ENCODE data around the gene ULBP3. TPM values are rescaled to one million over a fixed set of nuclear protein-coding genes. Genes with fewer than 3 reads are reported as not detected.
"Not testable (repeated sequence)": the region's sequence is repeated elsewhere in the genome, so short reads cannot be mapped to it uniquely, and the experiment has no call there.

The ULBP3 gene
- total RNA-seq, 1 donor from 2014 or later = 3.3 TPM

DNA sequence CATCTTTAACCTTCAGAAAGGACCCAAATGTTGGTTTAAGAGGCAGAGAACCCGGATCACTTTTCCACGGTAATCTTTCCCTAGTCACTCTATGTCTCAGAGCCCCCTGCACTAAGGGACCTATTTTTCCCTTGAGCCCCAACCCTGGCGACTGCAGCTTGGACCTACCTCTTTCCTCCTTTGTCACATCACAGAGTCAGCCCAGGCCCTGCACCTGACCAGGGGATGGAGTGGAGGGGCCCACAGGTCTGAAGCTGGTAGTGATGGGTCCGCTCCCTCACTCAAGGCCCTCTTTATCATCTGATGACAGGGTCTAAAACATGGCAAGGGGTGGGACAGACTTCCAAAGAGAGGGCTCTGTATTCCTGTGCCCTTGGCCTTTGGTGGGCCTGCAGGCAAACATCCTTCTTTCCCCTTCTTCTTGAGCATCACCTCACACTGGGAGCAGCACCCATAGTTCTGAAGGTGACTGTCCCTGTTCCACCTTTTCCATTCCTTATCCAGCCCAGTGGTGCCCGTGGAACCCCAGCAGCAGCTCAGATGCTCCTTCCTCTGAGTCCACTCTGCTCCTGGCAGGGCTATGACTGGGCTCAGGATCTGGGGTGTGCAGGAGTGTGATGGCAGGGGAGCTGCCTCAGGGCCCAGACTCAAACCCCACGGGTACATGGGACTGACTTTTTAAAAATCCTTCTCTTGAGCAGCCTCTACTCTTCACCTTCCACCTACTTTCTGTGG, 49.9 kb downstream of the ULBP3 start:
- Mint-ChIP-seq H3K27me3 (ENCODE audit: unreplicated experiment) (peaks cover 56% of the 10 kb centered on the region), H3K36me3 (ENCODE audit: unreplicated experiment) (no peaks in the 10 kb centered on the region), H3K4me1 (ENCODE audit: unreplicated experiment) (peaks cover 8% of the 10 kb centered on the region), H3K4me3 (ENCODE audit: unreplicated experiment) (no peak overlapping the region), H3K9me3 (ENCODE audit: unreplicated experiment) (no peaks in the 10 kb centered on the region), H3K27ac (ENCODE audit: unreplicated experiment) (no peak overlapping the region)
- TF ChIP-seq, protein P1, sequence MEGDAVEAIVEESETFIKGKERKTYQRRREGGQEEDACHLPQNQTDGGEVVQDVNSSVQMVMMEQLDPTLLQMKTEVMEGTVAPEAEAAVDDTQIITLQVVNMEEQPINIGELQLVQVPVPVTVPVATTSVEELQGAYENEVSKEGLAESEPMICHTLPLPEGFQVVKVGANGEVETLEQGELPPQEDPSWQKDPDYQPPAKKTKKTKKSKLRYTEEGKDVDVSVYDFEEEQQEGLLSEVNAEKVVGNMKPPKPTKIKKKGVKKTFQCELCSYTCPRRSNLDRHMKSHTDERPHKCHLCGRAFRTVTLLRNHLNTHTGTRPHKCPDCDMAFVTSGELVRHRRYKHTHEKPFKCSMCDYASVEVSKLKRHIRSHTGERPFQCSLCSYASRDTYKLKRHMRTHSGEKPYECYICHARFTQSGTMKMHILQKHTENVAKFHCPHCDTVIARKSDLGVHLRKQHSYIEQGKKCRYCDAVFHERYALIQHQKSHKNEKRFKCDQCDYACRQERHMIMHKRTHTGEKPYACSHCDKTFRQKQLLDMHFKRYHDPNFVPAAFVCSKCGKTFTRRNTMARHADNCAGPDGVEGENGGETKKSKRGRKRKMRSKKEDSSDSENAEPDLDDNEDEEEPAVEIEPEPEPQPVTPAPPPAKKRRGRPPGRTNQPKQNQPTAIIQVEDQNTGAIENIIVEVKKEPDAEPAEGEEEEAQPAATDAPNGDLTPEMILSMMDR (IDR thresholded peaks at IDR 0.05) = no peak
- DNase-seq (ENCODE audit: extremely low spot score, unreplicated experiment) = no peak

DNA sequence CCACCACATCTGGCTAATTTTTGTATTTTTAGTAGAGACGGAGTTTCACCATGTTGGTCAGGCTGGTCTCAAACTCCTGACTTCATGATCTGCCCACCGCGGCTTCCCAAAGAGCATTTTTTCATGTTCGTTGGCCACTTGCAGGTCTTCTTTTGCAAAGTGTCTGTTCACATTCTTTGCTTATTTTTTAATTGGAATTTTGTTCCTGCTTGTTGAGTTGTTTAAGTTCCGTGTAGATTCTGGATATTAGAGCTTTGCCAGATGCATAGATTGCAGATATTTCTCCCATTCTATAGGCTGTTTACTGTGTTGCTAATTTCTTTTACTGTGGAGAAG, 51.8 kb downstream of the ULBP3 start:
- not testable (repeated sequence) for H3K4me3 Mint-ChIP-seq (ENCODE audit: unreplicated experiment); DNase-seq (ENCODE audit: extremely low spot score, unreplicated experiment); H3K27ac Mint-ChIP-seq (ENCODE audit: unreplicated experiment); H3K36me3 Mint-ChIP-seq (ENCODE audit: unreplicated experiment); H3K9me3 Mint-ChIP-seq (ENCODE audit: unreplicated experiment)
- Mint-ChIP-seq H3K27me3 (ENCODE audit: unreplicated experiment) (peaks cover 73% of the 10 kb centered on the region), H3K4me1 (ENCODE audit: unreplicated experiment) (peaks cover 10% of the 10 kb centered on the region)
- TF ChIP-seq, protein P1 (IDR thresholded peaks at IDR 0.05) = peak; percentile 35

DNA sequence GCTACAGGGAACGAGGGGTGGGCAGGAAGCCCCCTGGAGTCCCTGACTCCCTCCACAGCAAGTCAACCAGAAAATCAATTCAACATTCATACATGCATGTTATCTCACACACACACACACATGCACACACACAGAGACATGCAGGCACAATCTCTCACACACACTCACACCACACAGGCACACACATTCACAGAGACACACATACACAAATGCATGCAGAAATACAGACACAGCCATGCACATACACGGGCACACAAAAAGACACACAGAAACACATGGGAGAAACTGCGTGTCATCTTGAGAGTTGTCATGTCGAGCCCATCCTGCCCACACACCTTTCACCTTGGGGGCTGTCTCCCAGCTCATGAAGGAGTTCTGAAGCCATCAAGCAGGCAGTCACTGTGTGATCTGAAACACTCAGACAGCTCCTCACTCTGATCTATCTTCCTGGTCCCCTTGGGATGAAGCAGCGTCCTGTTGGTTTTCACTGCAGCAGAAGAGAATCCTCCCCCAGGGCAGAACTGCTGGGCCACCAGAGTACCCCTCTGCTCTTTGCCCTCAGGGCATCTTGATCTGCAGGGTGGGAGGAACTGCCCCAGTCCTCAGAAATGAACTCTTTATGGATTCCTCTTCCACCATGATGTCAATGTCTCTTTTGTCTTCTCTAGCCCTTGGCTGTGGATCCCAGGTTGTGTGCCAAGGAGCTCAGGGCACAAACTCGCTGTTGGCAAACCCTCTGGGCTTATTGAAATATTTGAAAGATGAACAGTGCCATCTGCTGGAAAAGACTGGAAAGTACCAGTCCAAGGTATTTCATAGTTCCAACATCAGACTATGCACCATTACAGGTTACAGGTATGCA, 52.4 kb downstream of the ULBP3 start:
- no peak overlapping the region for H3K27ac Mint-ChIP-seq (ENCODE audit: unreplicated experiment)
- no peaks in the 10 kb centered on the region for H3K36me3 Mint-ChIP-seq (ENCODE audit: unreplicated experiment)
- TF ChIP-seq, protein P1 (IDR thresholded peaks at IDR 0.05) = peak; percentile 79
- H3K9me3 Mint-ChIP-seq (ENCODE audit: unreplicated experiment) = no peaks in the 10 kb centered on the region
- H3K4me3 Mint-ChIP-seq (ENCODE audit: unreplicated experiment) = no peak overlapping the region
- peaks cover 10% of the 10 kb centered on the region for H3K4me1 Mint-ChIP-seq (ENCODE audit: unreplicated experiment)
- DNase-seq (ENCODE audit: extremely low spot score, unreplicated experiment) = peak; percentile 68
- H3K27me3 Mint-ChIP-seq (ENCODE audit: unreplicated experiment) = peaks cover 78% of the 10 kb centered on the region

DNA sequence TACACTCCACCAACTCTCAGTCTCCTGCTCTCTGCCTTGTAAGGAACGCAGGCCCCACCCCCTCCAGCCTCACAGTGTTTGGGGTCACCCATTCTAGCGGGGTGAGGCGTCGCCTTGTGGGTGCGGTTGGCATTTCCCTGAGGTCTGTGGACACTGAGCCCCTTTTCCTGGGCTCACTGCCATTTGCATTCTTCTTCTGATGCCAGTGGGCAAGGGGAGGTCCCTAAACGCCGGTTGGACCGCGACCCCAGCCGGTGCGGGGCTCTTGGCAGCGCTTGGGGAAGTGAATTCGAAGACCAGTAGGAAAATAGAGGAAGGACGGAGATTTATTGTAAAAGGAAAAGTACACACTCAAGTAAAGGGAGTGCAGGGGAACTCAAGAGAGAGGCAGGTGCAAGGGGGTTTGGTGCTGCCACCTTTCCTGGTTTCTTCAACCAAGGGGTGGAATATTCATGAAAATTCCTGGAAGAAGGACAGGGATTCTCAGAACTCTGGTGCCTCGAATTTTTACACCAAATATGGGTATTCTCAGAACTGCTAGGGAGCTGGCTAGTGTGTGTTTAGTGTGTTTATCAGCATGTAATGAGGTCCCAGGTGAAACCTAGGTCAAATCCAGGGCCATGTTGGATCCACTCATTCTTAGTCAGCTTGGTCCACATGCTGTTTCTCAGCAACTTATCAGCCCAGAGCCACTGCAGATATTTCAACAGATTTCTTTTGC, 53.5 kb downstream of the ULBP3 start:
- not testable (repeated sequence) for H3K27ac Mint-ChIP-seq (ENCODE audit: unreplicated experiment); H3K9me3 Mint-ChIP-seq (ENCODE audit: unreplicated experiment); H3K36me3 Mint-ChIP-seq (ENCODE audit: unreplicated experiment)
- Mint-ChIP-seq H3K4me1 (ENCODE audit: unreplicated experiment) (peaks cover 10% of the 10 kb centered on the region), H3K4me3 (ENCODE audit: unreplicated experiment) (peak overlapping the region; percentile 38), H3K27me3 (ENCODE audit: unreplicated experiment) (peaks cover 82% of the 10 kb centered on the region)
- DNase-seq (ENCODE audit: extremely low spot score, unreplicated experiment) = peak; percentile 70

DNA sequence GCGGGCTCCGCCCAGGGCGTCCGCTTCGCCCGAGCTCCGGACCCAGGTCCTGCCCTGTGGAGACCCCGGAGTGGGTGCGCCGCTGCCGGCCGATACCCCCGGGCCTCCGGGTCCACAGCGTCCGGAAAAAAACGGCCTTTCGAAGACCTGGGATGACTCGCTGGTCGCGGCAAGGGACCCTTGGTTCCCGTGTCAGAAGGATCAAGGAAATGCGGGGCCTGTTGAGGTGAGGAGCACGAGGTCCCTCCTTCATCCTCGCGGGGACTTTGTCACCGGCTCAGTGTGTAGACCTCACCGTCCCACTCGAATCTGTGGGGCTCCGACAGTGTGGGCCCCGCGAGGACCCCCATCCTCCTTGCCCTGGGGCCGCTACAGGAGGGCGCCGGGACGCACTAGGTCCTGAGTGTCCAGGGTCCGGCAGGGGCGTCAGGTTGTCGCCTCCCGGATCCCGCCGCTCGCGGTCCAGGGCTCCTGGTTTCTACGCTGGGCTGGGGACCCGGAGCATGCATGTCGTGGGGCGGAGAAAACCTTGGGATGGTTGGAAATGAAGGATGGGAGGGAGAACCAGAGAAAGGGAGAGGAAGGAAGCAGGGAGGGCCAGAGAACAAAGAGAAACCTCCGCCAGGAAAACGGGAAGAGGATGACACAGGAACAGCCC, 54.2 kb downstream of the ULBP3 start:
- H3K27me3 Mint-ChIP-seq (ENCODE audit: unreplicated experiment) = peaks cover 87% of the 10 kb centered on the region
- not testable (repeated sequence) for H3K9me3 Mint-ChIP-seq (ENCODE audit: unreplicated experiment)

DNA sequence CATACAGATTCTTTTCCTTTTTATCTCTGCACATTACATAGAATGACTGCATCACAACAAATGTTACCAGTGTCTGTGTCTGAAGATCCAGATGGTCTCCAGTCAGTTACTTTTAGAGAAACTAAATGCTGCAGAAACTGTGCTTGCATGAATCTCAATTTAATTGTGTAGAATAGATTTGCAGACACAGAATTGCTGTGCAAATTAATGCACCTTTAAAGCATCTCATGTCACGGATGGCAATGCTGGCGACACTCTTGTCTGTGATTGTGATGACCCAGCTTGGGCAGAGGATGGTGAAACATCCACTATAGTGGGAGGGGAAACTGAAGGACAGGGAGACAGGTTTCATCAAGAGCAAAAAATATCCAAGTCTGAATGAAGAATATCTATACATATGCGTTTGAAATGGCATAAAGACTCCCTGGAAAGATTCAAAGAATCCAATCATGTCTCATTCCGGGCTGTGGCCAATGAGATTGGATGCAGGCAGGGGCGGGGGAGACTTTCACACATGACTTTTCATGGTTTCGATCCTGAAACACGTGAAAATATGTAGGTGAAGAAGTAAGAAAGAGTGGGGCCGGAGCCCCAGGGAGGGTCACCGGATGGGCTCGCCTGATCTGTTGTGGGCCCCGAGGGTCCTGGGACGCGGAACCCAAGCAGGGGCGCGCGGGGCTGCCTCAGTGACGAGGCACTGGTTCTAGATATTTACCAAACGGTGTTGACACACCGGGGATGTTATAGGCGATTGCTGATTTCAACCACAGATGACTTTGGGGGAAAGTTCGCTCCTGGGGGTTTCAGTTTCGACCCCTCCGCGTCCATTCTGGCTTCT, 54.9 kb downstream of the ULBP3 start:
- H3K27me3 Mint-ChIP-seq (ENCODE audit: unreplicated experiment) = peaks cover 88% of the 10 kb centered on the region
- H3K9me3 Mint-ChIP-seq (ENCODE audit: unreplicated experiment); H3K36me3 Mint-ChIP-seq (ENCODE audit: unreplicated experiment); DNase-seq (ENCODE audit: extremely low spot score, unreplicated experiment); H3K27ac Mint-ChIP-seq (ENCODE audit: unreplicated experiment): not testable (repeated sequence)
- H3K4me1 Mint-ChIP-seq (ENCODE audit: unreplicated experiment) = peaks cover 10% of the 10 kb centered on the region
- H3K4me3 Mint-ChIP-seq (ENCODE audit: unreplicated experiment) = peak overlapping the region; percentile 61

More for the DNA sequence above, 54.2 kb downstream of the ULBP3 start:
- DNase-seq (ENCODE audit: extremely low spot score, unreplicated experiment) = peak; percentile 76
- H3K36me3 Mint-ChIP-seq (ENCODE audit: unreplicated experiment); H3K27ac Mint-ChIP-seq (ENCODE audit: unreplicated experiment): not testable (repeated sequence)
- Mint-ChIP-seq H3K4me1 (ENCODE audit: unreplicated experiment) (peaks cover 10% of the 10 kb centered on the region), H3K4me3 (ENCODE audit: unreplicated experiment) (peak overlapping the region; percentile 38)

DNA sequence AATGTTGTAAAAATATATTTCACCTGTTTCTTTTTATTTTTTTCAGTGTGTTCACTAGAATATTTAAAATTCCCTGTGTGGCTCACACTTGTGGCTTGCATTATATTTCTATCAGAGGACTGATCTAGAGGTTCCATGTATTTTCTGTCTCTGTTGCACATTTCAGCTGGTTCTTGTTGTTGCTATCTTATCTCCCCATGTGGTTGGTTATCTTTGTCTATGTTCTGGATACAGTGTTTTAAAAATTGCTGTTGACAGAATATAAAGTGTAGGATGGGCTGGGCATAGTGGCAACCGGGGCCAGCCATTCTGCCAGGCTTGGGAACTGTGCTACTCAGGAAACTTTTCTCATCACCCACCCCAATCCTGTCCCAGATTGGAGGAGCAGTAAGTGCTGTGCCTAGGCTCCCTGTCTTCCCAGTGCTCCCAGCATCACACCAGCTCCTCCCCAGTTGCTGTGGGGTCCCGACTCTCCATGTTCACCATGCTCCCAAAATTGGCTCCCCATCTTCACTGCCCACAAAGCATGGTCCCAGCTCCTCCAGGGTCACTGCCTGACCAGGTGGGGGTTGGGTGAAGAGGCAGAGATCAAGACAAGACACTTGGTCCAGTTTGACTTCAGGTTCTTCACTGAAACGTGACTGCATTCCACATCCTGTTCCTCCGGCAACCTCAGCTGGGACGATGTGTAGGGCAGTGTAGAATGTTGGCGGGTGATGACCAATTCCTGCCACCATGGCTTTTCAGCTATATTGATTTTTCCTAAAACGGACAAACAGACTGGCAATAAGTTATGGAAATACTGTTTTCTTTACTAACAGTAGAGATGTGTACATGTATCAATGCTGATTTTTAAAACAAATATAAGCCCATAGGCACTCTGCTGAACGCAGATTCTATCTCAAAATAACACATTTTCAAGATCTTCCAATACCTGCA, 55.8 kb downstream of the ULBP3 start:
- Mint-ChIP-seq H3K4me1 (ENCODE audit: unreplicated experiment) (peaks cover 10% of the 10 kb centered on the region), H3K27me3 (ENCODE audit: unreplicated experiment) (peaks cover 88% of the 10 kb centered on the region)
- not testable (repeated sequence) for H3K9me3 Mint-ChIP-seq (ENCODE audit: unreplicated experiment); H3K4me3 Mint-ChIP-seq (ENCODE audit: unreplicated experiment); DNase-seq (ENCODE audit: extremely low spot score, unreplicated experiment); H3K27ac Mint-ChIP-seq (ENCODE audit: unreplicated experiment); H3K36me3 Mint-ChIP-seq (ENCODE audit: unreplicated experiment)

Data from osteocyte (in vitro differentiated cells).